ENCODE data around the gene DOCK11. TPM values are rescaled to one million over a fixed set of nuclear protein-coding genes. Genes with fewer than 3 reads are reported as not detected.

Gene DOCK11
- total RNA-seq, 1 experiment from 2014 or later = 2.7 TPM

DNA sequence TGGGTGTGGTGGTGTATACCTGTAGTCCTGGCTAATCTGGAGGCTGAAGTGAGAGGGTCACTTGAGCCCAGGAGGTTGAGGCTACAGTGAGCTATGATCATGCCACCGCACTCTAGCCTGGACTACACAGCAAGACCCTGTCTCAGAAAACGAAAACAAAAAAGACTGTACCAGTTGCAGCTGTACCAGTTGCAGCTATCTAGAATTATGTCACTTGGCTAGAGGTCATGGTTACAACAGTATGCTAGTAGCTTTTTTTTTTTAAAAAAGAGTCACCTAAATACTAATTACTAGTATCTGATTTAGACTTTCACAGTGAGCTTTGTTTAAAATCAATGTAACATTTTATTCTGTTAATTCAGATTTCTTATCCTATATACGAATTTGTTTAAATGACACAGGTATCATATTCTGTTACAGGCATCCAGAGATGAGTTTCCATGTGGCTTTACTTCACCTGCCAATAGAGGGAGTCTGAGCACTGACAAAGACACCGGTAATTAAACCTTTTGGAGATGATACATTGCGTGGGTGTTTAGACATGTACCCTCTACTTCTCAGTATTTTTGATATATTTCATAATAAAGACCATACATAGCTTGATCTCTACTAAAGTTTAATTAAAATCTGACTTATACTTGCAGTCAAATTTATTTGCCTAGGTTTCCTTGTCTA is 131.6 kb downstream of the DOCK11 start:
- Histone ChIP-seq H3K4me1 (no peaks in the 10 kb centered on the region), H3K36me3 (ENCODE audit: control insufficient read depth, insufficient read depth, low read length) (no peaks in the 10 kb centered on the region), H3K9me3 (no peaks in the 10 kb centered on the region), H3K27me3 (replicated peaks; ENCODE audit: control insufficient read depth, insufficient read depth, low read length) (no peaks in the 10 kb centered on the region), H3K4me3 (ENCODE audit: low read depth, low read length) (no peak overlapping the region)
- CTCF ChIA-PET = interaction anchor here (0.6 kb wide), 1 partner anchor 533 kb away, joined by 3 read pairs; no protein-coding TSS in a partner anchor
- Mint-ChIP-seq H3K4me3 (ENCODE audit: unreplicated experiment) (no peak overlapping the region), H3K9me3 (ENCODE audit: unreplicated experiment) (no peaks in the 10 kb centered on the region), H3K27ac (ENCODE audit: unreplicated experiment) (no peak overlapping the region), H3K27me3 (ENCODE audit: insufficient read depth, unreplicated experiment) (no peaks in the 10 kb centered on the region), H3K4me1 (ENCODE audit: low read depth, unreplicated experiment) (no peaks in the 10 kb centered on the region), H3K36me3 (ENCODE audit: insufficient read depth, unreplicated experiment) (no peaks in the 10 kb centered on the region)
- POLR2A ChIA-PET = interaction anchor here (0.6 kb wide), 1 partner anchor 197 kb away, joined by 10 read pairs; no protein-coding TSS in a partner anchor
- intact Hi-C loops (cut with micrococcal nuclease; ENCODE audit: unreplicated experiment) = loop anchor here (1.0 kb wide), 1 partner anchor 180 kb away; no protein-coding TSS in a partner anchor
- TF ChIP-seq, protein P1, sequence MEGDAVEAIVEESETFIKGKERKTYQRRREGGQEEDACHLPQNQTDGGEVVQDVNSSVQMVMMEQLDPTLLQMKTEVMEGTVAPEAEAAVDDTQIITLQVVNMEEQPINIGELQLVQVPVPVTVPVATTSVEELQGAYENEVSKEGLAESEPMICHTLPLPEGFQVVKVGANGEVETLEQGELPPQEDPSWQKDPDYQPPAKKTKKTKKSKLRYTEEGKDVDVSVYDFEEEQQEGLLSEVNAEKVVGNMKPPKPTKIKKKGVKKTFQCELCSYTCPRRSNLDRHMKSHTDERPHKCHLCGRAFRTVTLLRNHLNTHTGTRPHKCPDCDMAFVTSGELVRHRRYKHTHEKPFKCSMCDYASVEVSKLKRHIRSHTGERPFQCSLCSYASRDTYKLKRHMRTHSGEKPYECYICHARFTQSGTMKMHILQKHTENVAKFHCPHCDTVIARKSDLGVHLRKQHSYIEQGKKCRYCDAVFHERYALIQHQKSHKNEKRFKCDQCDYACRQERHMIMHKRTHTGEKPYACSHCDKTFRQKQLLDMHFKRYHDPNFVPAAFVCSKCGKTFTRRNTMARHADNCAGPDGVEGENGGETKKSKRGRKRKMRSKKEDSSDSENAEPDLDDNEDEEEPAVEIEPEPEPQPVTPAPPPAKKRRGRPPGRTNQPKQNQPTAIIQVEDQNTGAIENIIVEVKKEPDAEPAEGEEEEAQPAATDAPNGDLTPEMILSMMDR (IDR thresholded peaks at IDR 0.05; ENCODE audit: insufficient read depth in 1 of 2, low read depth in 1 of 2, low read length in 1 of 2, severe bottlenecking in 1 of 2, unreplicated experiment in 1 of 2) = peak; percentile 32 to 42
- DNase-seq = peak in 1 of 2 experiments; percentile 5
- no TSS peak for BruUV-seq (replicated peaks)

DNA sequence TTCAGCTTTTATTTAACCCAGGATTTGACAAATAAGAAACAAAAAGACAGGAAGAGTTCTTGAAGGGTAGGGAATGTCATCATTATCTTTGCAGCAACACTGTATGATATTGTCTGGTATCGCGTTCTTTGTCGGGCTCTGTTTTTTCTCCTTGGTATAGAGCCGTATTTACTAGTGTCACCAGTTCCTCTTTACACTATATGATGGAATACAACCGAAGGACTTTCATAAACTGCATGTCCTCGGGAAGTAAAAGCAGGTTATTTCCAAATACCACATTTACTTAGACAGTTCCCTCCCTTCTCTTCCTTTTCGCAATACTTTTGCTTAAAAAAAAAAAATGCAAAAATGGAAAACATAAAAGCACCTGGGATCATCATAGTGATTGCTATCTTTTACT is 135.2 kb downstream of the DOCK11 start:
- H3K36me3 ChIP-seq (ENCODE audit: control insufficient read depth, insufficient read depth, low read length) = no peaks in the 10 kb centered on the region
- no peaks in the 10 kb centered on the region for H3K4me1 ChIP-seq
- DNase-seq = no peak
- ChIA-PET CTCF (no interaction called here), POLR2A (no interaction called here)
- Mint-ChIP-seq H3K4me3 (ENCODE audit: unreplicated experiment) (no peak overlapping the region), H3K27me3 (ENCODE audit: insufficient read depth, unreplicated experiment) (no peaks in the 10 kb centered on the region), H3K36me3 (ENCODE audit: insufficient read depth, unreplicated experiment) (no peaks in the 10 kb centered on the region), H3K4me1 (ENCODE audit: low read depth, unreplicated experiment) (no peaks in the 10 kb centered on the region), H3K9me3 (ENCODE audit: unreplicated experiment) (no peaks in the 10 kb centered on the region), H3K27ac (ENCODE audit: unreplicated experiment) (no peak overlapping the region)
- H3K9me3 ChIP-seq = no peaks in the 10 kb centered on the region
- intact Hi-C loops (cut with micrococcal nuclease; ENCODE audit: unreplicated experiment) = no loop called here
- no peak overlapping the region for H3K4me3 ChIP-seq (ENCODE audit: low read depth, low read length)
- TF ChIP-seq, protein P1 (IDR thresholded peaks at IDR 0.05; ENCODE audit: insufficient read depth in 1 of 2, low read depth in 1 of 2, low read length in 1 of 2, severe bottlenecking in 1 of 2, unreplicated experiment in 1 of 2) = no peak
- no peaks in the 10 kb centered on the region for H3K27me3 ChIP-seq (replicated peaks; ENCODE audit: control insufficient read depth, insufficient read depth, low read length)
- no TSS peak for BruUV-seq (replicated peaks)

GRCh38 chrX:118631586-118631985 is 136.0 kb downstream of the DOCK11 start:
- Mint-ChIP-seq H3K9me3 (ENCODE audit: unreplicated experiment) (no peaks in the 10 kb centered on the region), H3K4me3 (ENCODE audit: unreplicated experiment) (no peak overlapping the region), H3K36me3 (ENCODE audit: insufficient read depth, unreplicated experiment) (no peaks in the 10 kb centered on the region), H3K4me1 (ENCODE audit: low read depth, unreplicated experiment) (no peaks in the 10 kb centered on the region), H3K27ac (ENCODE audit: unreplicated experiment) (no peak overlapping the region), H3K27me3 (ENCODE audit: insufficient read depth, unreplicated experiment) (no peaks in the 10 kb centered on the region)
- no peaks in the 10 kb centered on the region for H3K9me3 ChIP-seq
- no TSS peak for BruUV-seq (replicated peaks)
- intact Hi-C loops (cut with micrococcal nuclease; ENCODE audit: unreplicated experiment) = no loop called here
- ChIA-PET CTCF (no interaction called here), POLR2A (no interaction called here)
- no peaks in the 10 kb centered on the region for H3K27me3 ChIP-seq (replicated peaks; ENCODE audit: control insufficient read depth, insufficient read depth, low read length)
- DNase-seq = no peak
- H3K36me3 ChIP-seq (ENCODE audit: control insufficient read depth, insufficient read depth, low read length) = no peaks in the 10 kb centered on the region
- TF ChIP-seq, protein P1 (IDR thresholded peaks at IDR 0.05; ENCODE audit: insufficient read depth in 1 of 2, low read depth in 1 of 2, low read length in 1 of 2, severe bottlenecking in 1 of 2, unreplicated experiment in 1 of 2) = no peak
- H3K4me3 ChIP-seq (ENCODE audit: low read depth, low read length) = no peak overlapping the region
- H3K4me1 ChIP-seq = no peaks in the 10 kb centered on the region
